Measurements from ENCODE around the gene UBE2B.
A peak's percentile ranks its signal among the peaks of the same experiment; 100 is the strongest.

UBE2B gene

DNA sequence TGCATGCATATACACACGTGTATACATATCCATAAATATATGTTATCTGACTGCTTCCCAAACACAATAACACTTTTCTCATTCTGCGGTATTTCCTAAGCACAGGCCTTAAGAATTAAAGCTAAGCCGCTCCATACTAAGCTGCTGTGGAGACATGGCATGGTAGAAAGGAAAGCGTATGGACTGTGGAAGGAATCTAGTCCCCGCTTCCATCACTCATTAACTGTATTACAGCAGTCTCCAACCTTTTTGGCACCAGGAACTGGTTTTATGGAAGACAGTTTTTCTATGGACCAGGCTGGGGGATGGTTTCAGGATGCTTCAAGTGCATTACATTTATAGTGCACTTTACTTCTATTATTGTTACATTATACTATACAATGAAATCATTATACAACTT, 15.7 kb upstream of the UBE2B start:
- Histone ChIP-seq H2BK120ac (ENCODE audit: insufficient read depth, low read length, poor library complexity) (no peak overlapping the region), H2BK5ac (ENCODE audit: low read depth, low read length, poor library complexity) (no peak overlapping the region), H3K4me2 (ENCODE audit: low read length) (no peak overlapping the region), H3K23ac (ENCODE audit: low read length) (no peak overlapping the region), H3K14ac (ENCODE audit: low read length) (no peak overlapping the region), H4K8ac (ENCODE audit: low read depth, low read length) (no peak overlapping the region), H2AK5ac (ENCODE audit: low read length) (no peak overlapping the region), H2BK12ac (ENCODE audit: low read length) (no peak overlapping the region), H3K27me3 (ENCODE audit: insufficient read depth, low read length) (no peaks in the 10 kb centered on the region), H3K27ac (ENCODE audit: low read depth, low read length) (no peak overlapping the region), H3K18ac (ENCODE audit: low read length) (no peak overlapping the region), H3K4ac (ENCODE audit: low read depth, low read length) (no peak overlapping the region), H3K4me1 (ENCODE audit: control insufficient read depth in 1 of 2, insufficient read depth in 2 of 2, low read length in 2 of 2) (no peaks in the 10 kb centered on the region), H3K9ac (ENCODE audit: low read length) (no peak overlapping the region), H2AFZ (ENCODE audit: insufficient read depth, low read length, poor library complexity) (no peak overlapping the region), H3K79me2 (ENCODE audit: control insufficient read depth, insufficient read depth, low read length, poor library complexity) (no peaks in the 10 kb centered on the region), H3K79me1 (ENCODE audit: low read length) (no peaks in the 10 kb centered on the region), H3K4me3 (ENCODE audit: low read depth, low read length) (no peak overlapping the region), H4K12ac (ENCODE audit: low read depth, low read length) (no peak overlapping the region), H3K9me3 (ENCODE audit: insufficient read depth, low read depth, low read length) (no peaks in the 10 kb centered on the region), H4K91ac (ENCODE audit: low read depth, low read length) (no peak overlapping the region), H3K36me3 (ENCODE audit: control insufficient read depth in 1 of 2, insufficient read depth in 2 of 2, low read length in 2 of 2) (no peaks in the 10 kb centered on the region)
- no CpG with 5 or more reads among the region's 5 CpGs for WGBS (ENCODE audit: extremely low coverage, insufficient coverage, insufficient read length)
- DNase-seq: no peak

DNA sequence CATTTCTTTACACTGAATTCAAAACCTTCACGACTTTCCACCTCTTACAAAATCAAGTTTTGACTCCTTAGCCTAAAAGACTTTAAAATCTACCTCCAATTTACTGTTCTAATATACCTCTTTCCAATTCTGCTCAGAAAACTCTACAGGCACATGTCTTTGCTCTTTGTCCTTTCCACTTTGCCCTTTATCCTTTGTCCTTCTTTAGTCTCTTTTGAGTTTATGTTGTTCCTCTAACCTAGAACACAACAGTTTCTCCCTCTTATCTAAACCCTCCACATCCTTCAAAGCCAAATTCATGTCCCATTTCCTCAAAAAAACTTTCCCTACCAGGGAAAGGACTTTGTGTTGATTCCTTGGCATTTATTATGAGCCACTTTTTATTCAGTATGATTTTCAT, 5.8 kb upstream of the UBE2B start:
- no peak overlapping the region for H3K27ac ChIP-seq (ENCODE audit: low read depth, low read length)
- no peak overlapping the region for H3K4ac ChIP-seq (ENCODE audit: low read depth, low read length)
- no peak for DNase-seq
- H3K14ac ChIP-seq (ENCODE audit: low read length): no peak overlapping the region
- no peaks in the 10 kb centered on the region for H3K9me3 ChIP-seq (ENCODE audit: insufficient read depth, low read depth, low read length)
- no peak overlapping the region for H3K4me3 ChIP-seq (ENCODE audit: low read depth, low read length)
- no peak overlapping the region for H3K9ac ChIP-seq (ENCODE audit: low read length)
- peaks cover 3% of the 10 kb centered on the region for H3K79me2 ChIP-seq (ENCODE audit: control insufficient read depth, insufficient read depth, low read length, poor library complexity)
- no peak overlapping the region for H2BK120ac ChIP-seq (ENCODE audit: insufficient read depth, low read length, poor library complexity)
- no peaks in the 10 kb centered on the region for H3K27me3 ChIP-seq (ENCODE audit: insufficient read depth, low read length)
- H4K91ac ChIP-seq (ENCODE audit: low read depth, low read length): no peak overlapping the region
- no peak overlapping the region for H2AK5ac ChIP-seq (ENCODE audit: low read length)
- H4K12ac ChIP-seq (ENCODE audit: low read depth, low read length): no peak overlapping the region
- H3K79me1 ChIP-seq (ENCODE audit: low read length): peaks cover 3% of the 10 kb centered on the region
- H3K36me3 ChIP-seq (ENCODE audit: control insufficient read depth in 1 of 2, insufficient read depth in 2 of 2, low read length in 2 of 2): no peaks in the 10 kb centered on the region
- H2BK12ac ChIP-seq (ENCODE audit: low read length): no peak overlapping the region
- WGBS (ENCODE audit: extremely low coverage, insufficient coverage, insufficient read length): 100% methylated on average over 1 of the region's 1 CpG
- peaks cover 0 to 3% of the 10 kb centered on the region in 2 experiments for H3K4me1 ChIP-seq (ENCODE audit: control insufficient read depth in 1 of 2, insufficient read depth in 2 of 2, low read length in 2 of 2)
- no peak overlapping the region for H2BK5ac ChIP-seq (ENCODE audit: low read depth, low read length, poor library complexity)
- no peak overlapping the region for H3K4me2 ChIP-seq (ENCODE audit: low read length)
- H2AFZ ChIP-seq (ENCODE audit: insufficient read depth, low read length, poor library complexity): no peak overlapping the region
- no peak overlapping the region for H3K23ac ChIP-seq (ENCODE audit: low read length)
- no peak overlapping the region for H3K18ac ChIP-seq (ENCODE audit: low read length)
- no peak overlapping the region for H4K8ac ChIP-seq (ENCODE audit: low read depth, low read length)

DNA sequence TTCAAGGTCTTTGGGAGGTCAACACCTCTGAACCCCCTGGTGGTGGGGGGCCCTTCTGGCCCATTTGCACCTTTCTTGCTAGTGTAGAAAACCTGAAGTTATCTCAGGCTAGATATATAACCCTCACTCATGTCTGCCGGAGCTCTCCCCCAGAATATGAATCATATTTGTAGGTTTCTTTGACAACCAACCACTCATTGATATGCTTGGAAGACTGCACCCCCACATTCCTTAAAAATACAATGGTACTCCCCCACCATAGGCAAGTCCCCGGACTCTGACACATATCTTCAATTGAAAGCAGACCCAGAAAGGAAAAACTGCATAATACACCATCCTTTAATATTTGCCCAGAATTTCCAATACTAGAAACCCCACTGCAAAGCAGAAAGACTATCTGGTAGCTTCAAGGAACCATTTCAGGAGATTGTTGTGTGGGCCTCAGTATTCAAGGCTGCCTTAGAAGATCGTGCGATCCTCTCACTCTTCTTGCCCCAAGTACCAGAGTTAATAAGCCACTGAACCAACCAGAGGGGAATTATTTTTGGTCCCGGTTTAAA, 978 bp upstream of the UBE2B start:
- peaks cover 14% of the 10 kb centered on the region for H3K79me2 ChIP-seq (ENCODE audit: control insufficient read depth, insufficient read depth, low read length, poor library complexity)
- H3K27ac ChIP-seq (ENCODE audit: low read depth, low read length): peak overlapping the region; percentile 26
- no peak overlapping the region for H3K9ac ChIP-seq (ENCODE audit: low read length)

DNA sequence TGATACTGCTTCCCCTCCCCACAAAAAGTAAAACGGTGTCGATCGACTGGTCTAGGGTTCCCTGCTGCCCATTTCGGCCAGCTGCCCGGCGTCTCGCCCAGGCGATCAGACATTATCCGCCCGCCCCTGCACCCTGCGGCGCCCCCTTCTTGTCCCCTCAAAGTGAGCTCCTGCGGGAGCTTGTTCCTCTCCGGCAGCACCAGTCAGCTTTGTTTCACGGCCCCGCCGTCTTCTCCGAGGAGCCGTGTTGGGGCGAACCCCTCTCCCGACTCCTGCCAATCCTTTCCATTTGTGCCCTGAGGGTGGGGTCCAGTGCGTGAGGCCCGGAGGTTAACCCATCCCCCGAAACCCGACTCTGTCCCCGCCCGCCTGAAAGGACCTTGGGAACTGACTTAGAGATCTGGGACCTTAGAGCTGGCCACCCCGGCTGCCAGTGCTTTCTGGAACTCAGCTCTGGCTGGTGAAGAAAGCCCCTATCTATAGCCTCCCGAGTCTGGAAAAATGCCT, 518 bp downstream of the UBE2B start:
- Histone ChIP-seq H2BK120ac (ENCODE audit: insufficient read depth, low read length, poor library complexity) (peak overlapping the region; percentile 82), H3K18ac (ENCODE audit: low read length) (peak overlapping the region; percentile 83)
- no CpG with 5 or more reads among the region's 29 CpGs for WGBS (ENCODE audit: extremely low coverage, insufficient coverage, insufficient read length)

More for the DNA sequence above, 978 bp upstream of the UBE2B start:
- WGBS (ENCODE audit: extremely low coverage, insufficient coverage, insufficient read length): no CpG with 5 or more reads among the region's 5 CpGs
- Histone ChIP-seq H3K36me3 (ENCODE audit: control insufficient read depth in 1 of 2, insufficient read depth in 2 of 2, low read length in 2 of 2) (peaks cover 3 to 4% of the 10 kb centered on the region in 2 experiments), H3K4me1 (ENCODE audit: control insufficient read depth in 1 of 2, insufficient read depth in 2 of 2, low read length in 2 of 2) (peaks cover 0 to 3% of the 10 kb centered on the region in 2 experiments), H3K18ac (ENCODE audit: low read length) (no peak overlapping the region), H3K9me3 (ENCODE audit: insufficient read depth, low read depth, low read length) (no peaks in the 10 kb centered on the region), H2BK120ac (ENCODE audit: insufficient read depth, low read length, poor library complexity) (no peak overlapping the region), H2AFZ (ENCODE audit: insufficient read depth, low read length, poor library complexity) (no peak overlapping the region), H3K4me3 (ENCODE audit: low read depth, low read length) (no peak overlapping the region), H4K91ac (ENCODE audit: low read depth, low read length) (peak overlapping the region; percentile 30), H3K27me3 (ENCODE audit: insufficient read depth, low read length) (no peaks in the 10 kb centered on the region), H4K8ac (ENCODE audit: low read depth, low read length) (peak overlapping the region; percentile 63), H3K23ac (ENCODE audit: low read length) (no peak overlapping the region), H3K14ac (ENCODE audit: low read length) (no peak overlapping the region), H3K4ac (ENCODE audit: low read depth, low read length) (no peak overlapping the region), H2BK5ac (ENCODE audit: low read depth, low read length, poor library complexity) (no peak overlapping the region), H2BK12ac (ENCODE audit: low read length) (no peak overlapping the region), H4K12ac (ENCODE audit: low read depth, low read length) (peak overlapping the region; percentile 15), H2AK5ac (ENCODE audit: low read length) (no peak overlapping the region), H3K79me1 (ENCODE audit: low read length) (peaks cover 13% of the 10 kb centered on the region), H3K4me2 (ENCODE audit: low read length) (peak overlapping the region; percentile 82)
- no peak for DNase-seq

More for the DNA sequence above, 518 bp downstream of the UBE2B start:
- Histone ChIP-seq H4K8ac (ENCODE audit: low read depth, low read length) (peak overlapping the region; percentile 83), H3K27ac (ENCODE audit: low read depth, low read length) (peak overlapping the region; percentile 94), H3K36me3 (ENCODE audit: control insufficient read depth in 1 of 2, insufficient read depth in 2 of 2, low read length in 2 of 2) (peaks cover 5 to 7% of the 10 kb centered on the region in 2 experiments), H3K4ac (ENCODE audit: low read depth, low read length) (peak overlapping the region; percentile 93), H2BK5ac (ENCODE audit: low read depth, low read length, poor library complexity) (peak overlapping the region; percentile 91), H3K23ac (ENCODE audit: low read length) (no peak overlapping the region), H4K91ac (ENCODE audit: low read depth, low read length) (peak overlapping the region; percentile 88), H3K79me2 (ENCODE audit: control insufficient read depth, insufficient read depth, low read length, poor library complexity) (peaks cover 11% of the 10 kb centered on the region), H2BK12ac (ENCODE audit: low read length) (no peak overlapping the region), H3K79me1 (ENCODE audit: low read length) (peaks cover 11% of the 10 kb centered on the region), H3K9ac (ENCODE audit: low read length) (peak overlapping the region; percentile 98), H3K4me2 (ENCODE audit: low read length) (peak overlapping the region; percentile 61), H3K27me3 (ENCODE audit: insufficient read depth, low read length) (no peaks in the 10 kb centered on the region), H3K9me3 (ENCODE audit: insufficient read depth, low read depth, low read length) (no peaks in the 10 kb centered on the region), H3K4me3 (ENCODE audit: low read depth, low read length) (peak overlapping the region; percentile 90), H2AK5ac (ENCODE audit: low read length) (peak overlapping the region; percentile 70), H4K12ac (ENCODE audit: low read depth, low read length) (peak overlapping the region; percentile 85), H2AFZ (ENCODE audit: insufficient read depth, low read length, poor library complexity) (peak overlapping the region; percentile 64), H3K14ac (ENCODE audit: low read length) (peak overlapping the region; percentile 90), H3K4me1 (ENCODE audit: control insufficient read depth in 1 of 2, insufficient read depth in 2 of 2, low read length in 2 of 2) (peaks cover 0 to 3% of the 10 kb centered on the region in 2 experiments)
- peak; percentile 36 to 54 for DNase-seq

All from trophoblast cell (in vitro differentiated cells and primary cell).